Hepatocyte (in vitro differentiated cells): ENCODE data around the gene NYNRIN. TPM values are rescaled to one million over a fixed set of nuclear protein-coding genes. Genes with fewer than 3 reads are reported as not detected.
A peak's percentile ranks its signal among the peaks of the same experiment; 100 is the strongest.

Source experiments
- DNase-seq: peaks from one replicate; pipeline ENCODE4 v3.0.0-alpha.2; 2016; ENCODE audit warnings: low spot score
- H2AFZ ChIP-seq: fragments of 200-600 bp; sonication (generic); 2 replicates; pipeline ENCODE4 v1.6.0; 2016; ENCODE audit warnings: antibody characterized with exemption, mild to moderate bottlenecking
- H3K27ac ChIP-seq: fragments of 200-600 bp; sonication (generic); 2 replicates; pipeline ENCODE4 v1.5.1; 2016; ENCODE audit warnings: mild to moderate bottlenecking
- H3K27me3 ChIP-seq: fragments of 200-600 bp; sonication (generic); 2 replicates; pipeline ENCODE4 v1.6.1; 2016
- H3K36me3 ChIP-seq: fragments of 200-600 bp; sonication (generic); replicated peaks from 2 replicates; pipeline ENCODE4 v1.5.1; 2016; ENCODE audit warnings: low read depth; ENCODE audit not compliant: insufficient read depth
- H3K4me1 ChIP-seq: fragments of 200-600 bp; sonication (generic); 2 replicates; pipeline ENCODE4 v1.5.1; 2016; ENCODE audit warnings: mild to moderate bottlenecking, moderate library complexity; ENCODE audit not compliant: insufficient read depth
- H3K4me2 ChIP-seq: fragments of 200-600 bp; sonication (generic); 2 replicates; pipeline ENCODE4 v1.6.0; 2016
- H3K4me3 ChIP-seq: fragments of 200-600 bp; sonication (generic); 2 replicates; pipeline ENCODE4 v1.5.1; 2016; ENCODE audit warnings: mild to moderate bottlenecking
- H3K79me2 ChIP-seq: fragments of 200-600 bp; sonication (generic); 2 replicates; pipeline ENCODE4 v1.6.0; 2017; ENCODE audit warnings: mild to moderate bottlenecking
- H3K9me2 ChIP-seq: fragments of 200-600 bp; sonication (generic); replicated peaks from 2 replicates; pipeline ENCODE4 v1.6.0; 2017; ENCODE audit warnings: mild to moderate bottlenecking; ENCODE audit not compliant: insufficient read depth
- H3K9me3 ChIP-seq: fragments of 200-600 bp; sonication (generic); 2 replicates; pipeline ENCODE4 v1.5.1; 2016; ENCODE audit warnings: low read depth, mild to moderate bottlenecking
- H4K20me1 ChIP-seq: fragments of 200-600 bp; sonication (generic); 2 replicates; pipeline ENCODE4 v1.6.0; 2016; ENCODE audit warnings: mild to moderate bottlenecking; ENCODE audit not compliant: insufficient read depth, poor library complexity, severe bottlenecking
- CTCF ChIP-seq: fragments of 200-600 bp; sonication (generic); IDR thresholded peaks from 2 replicates; pipeline ENCODE4 v1.5.1; 2016; ENCODE audit warnings: antibody characterized with exemption, mild to moderate bottlenecking; ENCODE audit not compliant: poor library complexity
- EZH2 ChIP-seq: fragments of 200-600 bp; sonication (generic); IDR thresholded peaks from 2 replicates; pipeline ENCODE4 v1.6.1; 2016; ENCODE audit warnings: antibody characterized with exemption, mild to moderate bottlenecking, borderline replicate concordance
- EZH2phosphoT487 ChIP-seq: fragments of 200-600 bp; sonication (generic); IDR thresholded peaks from one replicate; pipeline ENCODE4 v1.6.1; 2018; ENCODE audit warnings: antibody characterized with exemption, mild to moderate bottlenecking, low read depth, moderate library complexity; ENCODE audit not compliant: unreplicated experiment, severe bottlenecking
- WGBS: methylation state at CpG from one replicate; pipeline ENCODE4 v1.1.6; 2016; ENCODE audit warnings: low lambda C conversion rate; ENCODE audit errors: missing lambda C conversion rate; 5-methylcytosine and 5-hydroxymethylcytosine counted together
- polyA plus RNA-seq: library from polyadenylated mRNA; unstranded; fragments of >200 nt; fragmentation: Nextera tagmentation; extraction: Ambion mirVana; gene quantifications from 2 replicates; pipeline ENCODE4 v1.2.1, GENCODE V29; 2016
- total RNA-seq: library from RNA; depleted of rRNA; stranded (reverse); fragments of >200 nt; gene quantifications from 2 replicates; pipeline ENCODE4 v1.2.3, GENCODE V29; 2014

Gene NYNRIN
- total and polyA plus RNA-seq, 2 experiments from 2014 or later, result 34.5 to 56.5 TPM

GRCh38 chr14:24409956-24410355, 11.2 kb downstream of the NYNRIN start:
- TF ChIP-seq EZH2, result no peak
- no peak for TF ChIP-seq EZH2phosphoT487
- no peak for TF ChIP-seq CTCF
- Histone ChIP-seq H3K9me2 (no peaks in the 10 kb centered on the region), H3K4me2 (no peak overlapping the region), H3K27ac (no peak overlapping the region), H4K20me1 (no peaks in the 10 kb centered on the region), H3K79me2 (peaks cover 24% of the 10 kb centered on the region), H3K27me3 (no peaks in the 10 kb centered on the region), H2AFZ (no peak overlapping the region), H3K36me3 (no peaks in the 10 kb centered on the region), H3K9me3 (no peaks in the 10 kb centered on the region), H3K4me1 (no peaks in the 10 kb centered on the region), H3K4me3 (no peak overlapping the region)
- no peak for DNase-seq
- 97% methylated on average over 10 of the region's 10 CpGs for WGBS

GRCh38 chr14:24411443-24412389, 12.9 kb downstream of the NYNRIN start:
- no peaks in the 10 kb centered on the region for H3K36me3 ChIP-seq
- H4K20me1 ChIP-seq, result no peaks in the 10 kb centered on the region
- no peak overlapping the region for H3K4me3 ChIP-seq
- no peaks in the 10 kb centered on the region for H3K9me3 ChIP-seq
- no peak overlapping the region for H2AFZ ChIP-seq
- no peak overlapping the region for H3K4me2 ChIP-seq
- H3K79me2 ChIP-seq, result peaks cover 7% of the 10 kb centered on the region
- no peaks in the 10 kb centered on the region for H3K9me2 ChIP-seq
- H3K27me3 ChIP-seq, result no peaks in the 10 kb centered on the region
- WGBS, result 73% methylated on average over 16 of the region's 16 CpGs
- H3K4me1 ChIP-seq, result no peaks in the 10 kb centered on the region
- no peak overlapping the region for H3K27ac ChIP-seq
- DNase-seq, result peak; percentile 67
- TF ChIP-seq CTCF (peak; percentile 56), EZH2phosphoT487 (no peak)

GRCh38 chr14:24414077-24414476, 15.3 kb downstream of the NYNRIN start:
- H3K9me3 ChIP-seq, result no peaks in the 10 kb centered on the region
- 90% methylated on average over 1 of the region's 1 CpG for WGBS

More at GRCh38 chr14:24414077-24414476, 15.3 kb downstream of the NYNRIN start:
- Histone ChIP-seq H3K4me3 (no peak overlapping the region), H3K4me1 (no peaks in the 10 kb centered on the region), H4K20me1 (no peaks in the 10 kb centered on the region), H3K27ac (no peak overlapping the region), H3K79me2 (no peaks in the 10 kb centered on the region), H3K9me2 (no peaks in the 10 kb centered on the region), H3K27me3 (no peaks in the 10 kb centered on the region), H3K4me2 (no peak overlapping the region), H2AFZ (no peak overlapping the region), H3K36me3 (no peaks in the 10 kb centered on the region)
- no peak for DNase-seq
- TF ChIP-seq EZH2, result no peak
- no peak for TF ChIP-seq CTCF
- TF ChIP-seq EZH2phosphoT487, result no peak
